Myocyte (in vitro differentiated cells): ENCODE measurements around the gene RHEBL1. TPM values are rescaled to one million over a fixed set of nuclear protein-coding genes. Genes with fewer than 3 reads are reported as not detected.

Experiments
- DNase-seq: peaks from one replicate; pipeline ENCODE4 v3.0.0-alpha.2; 2012; ENCODE audit warnings: low read depth
- polyA plus RNA-seq: library from polyadenylated mRNA; unstranded; fragments of >200 nt; gene quantifications from one replicate; pipeline ENCODE4 v1.2.1, GENCODE V29; 2012; ENCODE audit warnings: missing spikeins
- total RNA-seq: library from RNA; depleted of rRNA; stranded (reverse); fragments of >200 nt; gene quantifications from 2 replicates; pipeline ENCODE4 v1.2.3, GENCODE V29; 2014

Gene RHEBL1, protein sequence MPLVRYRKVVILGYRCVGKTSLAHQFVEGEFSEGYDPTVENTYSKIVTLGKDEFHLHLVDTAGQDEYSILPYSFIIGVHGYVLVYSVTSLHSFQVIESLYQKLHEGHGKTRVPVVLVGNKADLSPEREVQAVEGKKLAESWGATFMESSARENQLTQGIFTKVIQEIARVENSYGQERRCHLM
- 1.2 TPM in 1 of 2 replicates, not detected in the other for total RNA-seq
- polyA plus RNA-seq = 1.2 TPM

DNA sequence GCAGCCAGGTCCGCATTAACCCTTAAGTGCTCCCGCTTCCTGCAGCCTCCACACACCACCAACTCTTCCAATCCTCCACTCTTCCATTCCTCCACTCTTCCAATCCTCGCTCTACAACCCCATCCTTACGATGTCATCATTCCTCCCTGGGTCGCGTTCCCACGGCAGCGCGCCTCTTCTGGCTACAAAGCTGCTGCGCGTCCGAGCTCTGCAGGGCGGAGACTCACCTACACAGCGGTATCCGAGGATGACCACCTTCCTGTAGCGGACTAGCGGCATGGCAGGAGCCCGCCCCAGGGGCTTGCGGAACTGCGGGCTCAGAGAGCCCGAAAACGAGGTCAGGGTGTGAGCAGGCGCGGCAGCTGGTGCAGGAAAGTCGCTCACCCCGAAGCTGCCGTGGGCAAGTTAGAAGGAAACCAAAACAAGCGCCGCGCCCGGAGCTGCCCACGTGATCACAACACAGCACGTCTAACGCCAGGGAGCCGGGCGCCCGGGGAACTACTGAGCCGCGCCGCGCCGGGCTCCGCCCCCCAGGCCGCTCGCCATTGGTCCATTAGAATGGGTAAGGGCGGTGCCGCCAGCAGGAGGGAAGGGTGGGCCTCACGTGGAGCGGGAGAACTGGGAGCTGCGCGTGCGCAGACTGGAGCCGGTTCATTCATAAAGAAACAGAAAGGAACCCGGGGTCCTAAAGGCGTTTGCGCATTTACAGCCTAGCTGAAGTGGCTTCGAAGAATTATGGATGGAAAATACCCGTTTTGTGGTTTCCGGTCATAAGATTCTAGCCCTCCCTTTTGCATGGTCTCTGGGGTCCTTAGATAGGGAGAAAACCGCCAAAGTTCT lies at the start of gene RHEBL1:
RHEBL1 (minus strand) TSS at position 473 of the 840 bp plus-strand sequence; CDS start at position 279, 194 bp downstream.
- DNase-seq = peak; percentile 97

DNA sequence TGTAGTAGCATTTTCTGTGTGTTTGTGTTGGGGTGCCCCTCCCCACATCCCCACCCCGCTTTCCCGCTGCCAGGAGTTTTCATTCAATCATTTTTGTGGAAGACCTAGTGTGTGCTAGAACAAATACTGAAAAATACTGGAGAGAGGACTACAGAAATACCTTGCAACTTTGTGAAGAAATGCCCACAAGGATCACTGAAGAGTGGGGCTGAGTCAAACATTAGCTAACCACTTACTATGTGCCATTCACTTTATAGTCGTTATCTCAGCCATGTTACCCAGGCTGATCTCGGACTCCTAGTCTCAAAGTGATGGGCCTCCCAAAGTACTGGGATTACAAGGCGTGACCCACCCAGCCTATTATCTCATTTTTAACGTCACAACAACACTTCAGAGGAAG lies 41.4 kb upstream of the RHEBL1 start:
- DNase-seq = no peak

DNA sequence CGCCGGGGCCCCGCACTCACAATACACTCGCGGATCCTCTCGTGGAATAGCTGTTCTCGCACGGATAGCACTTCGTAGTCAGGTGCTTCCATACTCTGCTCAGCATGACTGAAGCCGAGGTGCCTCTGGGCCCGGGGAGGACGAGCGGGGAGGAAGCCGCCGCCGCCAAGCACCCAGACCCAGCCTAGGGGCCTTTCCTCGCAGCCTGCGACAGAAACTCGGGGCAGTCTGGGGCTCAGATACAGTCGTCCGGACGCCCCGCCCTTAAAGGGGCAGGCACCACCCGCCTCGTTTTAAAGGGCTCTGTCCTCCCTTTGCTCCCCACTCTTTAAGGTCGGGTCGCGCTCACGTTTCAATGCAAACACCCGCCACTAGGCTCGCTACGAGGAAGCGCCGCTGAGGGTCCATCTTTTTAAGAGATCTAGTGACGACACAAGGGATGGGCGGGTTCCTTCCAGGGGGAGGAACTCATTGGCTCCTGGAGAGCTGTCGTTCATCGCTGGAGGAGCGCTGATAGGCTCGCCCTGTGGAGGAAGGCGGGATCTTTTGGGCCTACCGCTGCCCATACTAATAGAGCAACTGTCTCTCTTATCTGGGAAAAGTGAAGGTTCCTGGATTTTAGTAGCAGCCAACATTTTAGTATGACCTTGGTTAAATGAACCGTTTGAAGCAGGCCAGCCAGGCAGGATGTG lies 40.8 kb upstream of the RHEBL1 start, which contains the start of gene LMBR1L:
LMBR1L (minus strand) TSS at position 384 of the 692 bp plus-strand sequence; CDS start at position 92, 292 bp downstream.
- peak; percentile 99 for DNase-seq

DNA sequence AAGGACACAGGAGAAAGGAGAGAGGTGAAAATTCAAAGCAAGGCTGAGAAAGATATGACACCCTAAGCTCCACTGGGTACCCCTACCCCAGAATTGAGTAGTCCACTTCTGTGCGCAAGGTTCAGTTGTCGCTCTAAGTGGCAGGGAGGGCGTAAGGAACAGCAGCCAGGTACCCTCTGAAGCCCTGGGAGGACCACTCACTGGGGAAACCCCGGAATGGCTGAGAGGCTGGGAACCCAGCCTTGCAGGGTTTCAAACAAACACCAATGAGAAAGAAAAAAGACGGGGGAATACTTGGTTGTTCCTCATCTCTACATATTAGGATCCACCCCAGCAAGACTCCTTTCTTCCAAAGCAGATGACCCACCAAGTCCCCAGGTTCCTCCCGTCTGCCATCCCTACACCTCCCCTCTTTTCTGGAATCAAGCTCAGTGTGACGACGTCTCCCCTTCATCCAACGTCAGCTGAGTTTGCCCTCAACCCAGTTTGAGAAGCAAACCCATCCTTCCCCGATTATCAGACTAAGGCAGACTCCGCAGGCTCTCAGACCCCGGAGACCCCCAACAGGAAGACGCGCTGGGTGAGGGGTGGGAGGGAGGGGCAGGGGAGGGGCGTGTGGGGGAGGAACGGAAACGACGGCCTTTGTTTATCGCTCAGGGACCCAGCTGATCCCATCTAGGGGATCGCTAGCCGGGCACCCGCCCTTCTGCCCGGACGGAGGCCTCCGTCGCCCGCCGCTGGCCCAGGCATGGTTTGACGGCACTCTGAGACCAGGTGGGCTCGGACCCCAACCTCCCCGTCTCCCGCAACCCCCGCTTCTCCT lies 40.1 kb upstream of the RHEBL1 start:
- no peak for DNase-seq

DNA sequence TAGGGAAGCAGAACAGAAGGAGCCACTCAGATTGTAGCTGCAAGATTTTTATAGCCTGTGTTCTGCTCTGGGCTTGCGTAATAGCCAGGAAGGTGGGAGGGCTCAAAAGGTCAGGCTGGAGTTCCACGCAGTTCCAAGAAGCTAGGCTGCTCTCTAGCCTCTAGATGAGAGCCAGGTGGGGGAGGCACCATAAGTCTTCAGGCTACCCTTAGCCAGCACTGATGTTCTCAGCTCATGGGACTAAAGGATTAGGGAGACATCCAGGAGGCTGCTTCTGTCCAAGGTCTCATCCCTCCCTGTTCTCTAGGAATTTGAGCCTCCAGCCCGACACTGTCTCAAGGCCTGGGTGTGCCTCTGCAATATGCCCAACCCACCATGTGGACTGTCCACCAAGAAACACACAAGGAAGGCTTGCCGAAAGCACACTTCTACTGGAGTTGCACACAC lies 39.2 kb upstream of the RHEBL1 start:
- DNase-seq = peak; percentile 35

DNA sequence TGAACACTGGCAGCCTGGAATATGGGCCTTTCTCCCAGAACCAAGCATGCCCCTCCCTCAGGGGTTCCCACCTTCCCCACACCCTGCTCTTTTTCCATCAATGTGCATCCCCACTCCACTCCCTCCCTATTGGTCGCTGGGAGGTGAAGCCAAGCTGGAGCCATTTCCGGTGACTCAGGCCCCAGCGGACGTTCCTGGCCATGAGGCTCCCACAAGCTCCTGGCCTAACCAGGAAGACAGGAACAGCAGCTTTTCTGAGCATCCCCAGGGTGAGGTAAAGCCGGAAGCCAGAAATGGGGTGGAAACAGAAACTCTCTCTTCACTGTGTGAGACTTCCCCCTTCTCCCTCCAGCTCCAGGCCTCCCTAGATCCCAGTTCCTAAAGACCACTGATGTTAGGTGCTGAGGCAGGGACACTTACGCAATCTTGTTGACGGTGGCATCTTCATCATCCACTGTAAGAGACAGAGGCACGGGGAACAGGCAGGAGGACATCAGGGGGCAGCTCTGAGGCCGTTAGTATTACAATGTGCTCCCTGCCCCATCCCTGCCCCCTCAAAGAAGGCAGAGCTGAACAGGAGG lies 35.8 kb upstream of the RHEBL1 start:
- DNase-seq = no peak

DNA sequence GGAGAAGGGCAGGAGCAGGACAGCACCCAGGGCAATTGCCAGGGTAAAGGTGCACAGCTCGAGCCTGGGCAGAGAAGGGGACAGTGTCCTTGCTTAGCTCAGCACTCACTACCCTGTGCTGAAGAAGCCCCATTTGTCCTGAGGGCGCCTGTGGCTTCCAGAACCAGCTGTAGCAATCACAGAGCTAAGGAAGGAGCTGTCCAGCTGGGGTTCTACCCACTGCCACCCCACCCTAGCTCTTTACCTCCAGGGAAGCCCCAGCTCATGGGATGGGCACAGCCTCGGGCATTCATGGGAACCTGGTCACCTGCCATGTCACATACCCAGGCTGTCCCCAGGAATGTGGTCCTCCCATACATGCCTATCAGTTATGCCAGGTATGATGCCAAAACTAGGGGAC lies 35.0 kb upstream of the RHEBL1 start:
- DNase-seq = no peak

DNA sequence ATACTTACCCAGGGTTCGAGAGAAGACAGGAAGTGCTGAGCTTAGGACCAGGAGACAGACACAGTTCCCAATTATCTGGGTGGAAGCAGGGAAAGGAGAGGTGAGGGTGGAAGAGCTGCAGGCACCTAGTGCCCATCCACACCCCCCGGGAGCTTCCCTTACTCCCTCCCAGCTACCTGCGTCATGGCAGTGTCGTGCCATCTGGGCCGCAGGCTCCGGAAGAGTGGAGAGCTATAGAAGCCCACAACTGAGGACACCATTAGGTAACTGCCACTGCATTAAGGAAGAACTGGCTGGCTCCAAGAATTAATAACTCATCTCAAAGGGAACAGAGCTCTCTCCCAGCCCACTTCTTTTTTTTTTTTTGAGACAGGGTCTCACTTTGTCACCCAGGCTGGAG lies 30.6 kb upstream of the RHEBL1 start:
- DNase-seq = no peak

DNA sequence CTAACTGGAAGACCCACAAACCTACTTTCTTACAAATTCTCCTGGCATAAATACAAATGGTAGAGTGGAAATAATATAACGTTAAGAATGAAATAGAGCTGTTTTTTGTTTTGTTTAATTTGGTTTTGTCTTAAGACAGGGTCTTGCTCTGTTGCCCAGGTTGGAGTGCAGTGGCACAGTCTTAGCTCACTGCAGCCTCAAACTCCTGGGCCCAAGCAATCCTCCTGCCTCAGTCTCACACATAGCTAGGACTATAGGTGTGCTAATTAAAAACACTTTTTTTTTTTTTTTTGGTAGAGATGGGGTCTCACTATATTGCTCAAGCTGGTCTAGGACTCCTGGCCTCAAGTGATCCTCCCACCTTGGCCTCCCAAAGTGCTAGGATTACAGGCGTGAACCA lies 28.9 kb upstream of the RHEBL1 start:
- DNase-seq = no peak

DNA sequence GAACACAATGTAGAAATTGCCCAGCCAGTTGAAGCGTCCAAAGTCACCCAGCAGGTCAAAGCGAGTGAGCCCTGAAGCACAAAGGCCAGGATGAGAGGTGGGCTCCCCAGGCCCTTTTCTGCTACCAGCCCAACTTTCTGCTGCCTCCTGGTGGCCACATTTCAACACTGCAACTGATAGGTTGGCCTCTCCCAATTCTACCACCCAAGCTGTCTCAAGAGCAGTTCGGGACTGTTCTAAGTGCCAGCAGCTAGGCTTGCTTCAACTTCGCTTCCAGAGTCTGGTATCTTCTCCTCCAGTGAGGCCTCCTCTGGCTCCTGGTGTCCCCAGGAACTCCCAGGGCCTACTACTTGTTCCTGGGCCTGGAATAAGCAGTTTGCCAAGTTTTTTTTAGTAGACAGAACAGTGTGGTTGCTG lies 28.3 kb upstream of the RHEBL1 start:
- peak; percentile 61 for DNase-seq

DNA sequence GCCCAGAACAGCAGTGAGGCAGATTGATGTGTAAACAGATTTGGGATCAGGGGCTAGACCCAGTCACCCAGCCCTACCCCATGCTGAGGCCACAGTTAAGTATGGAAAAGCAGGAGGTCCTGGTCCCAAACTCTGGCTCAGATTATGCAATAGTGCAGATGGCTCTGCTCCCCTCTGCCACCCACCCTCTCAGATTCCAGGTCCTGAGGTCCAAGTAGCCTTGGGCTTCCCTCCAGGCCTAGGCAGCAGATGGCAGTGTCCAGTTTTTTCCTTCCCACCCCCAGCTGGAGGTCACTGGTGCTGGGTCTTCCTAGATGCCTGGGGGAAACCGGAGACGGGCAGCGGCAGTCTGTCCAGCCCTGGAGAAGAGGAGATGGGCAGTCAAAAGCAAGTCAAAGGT lies 27.6 kb upstream of the RHEBL1 start:
- DNase-seq = peak; percentile 34

DNA sequence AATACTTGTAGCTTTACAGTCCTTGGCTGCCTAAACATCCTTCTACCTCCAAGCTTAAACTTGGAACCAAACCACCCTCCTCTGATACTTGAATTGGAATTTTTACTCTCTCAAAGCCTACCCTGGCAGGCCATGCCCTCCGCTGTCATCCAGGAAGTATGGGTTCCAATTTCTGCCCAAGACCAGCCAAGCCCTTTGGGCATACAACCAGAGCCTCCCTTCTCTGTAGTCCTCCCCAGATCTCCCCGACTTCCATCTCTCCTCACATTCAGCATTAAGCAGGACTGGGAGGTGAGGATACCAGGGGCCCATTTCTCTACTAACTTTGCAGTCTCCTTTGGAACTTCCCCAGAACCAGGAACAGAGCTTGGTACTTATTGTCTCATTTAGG lies 25.2 kb upstream of the RHEBL1 start:
- no peak for DNase-seq

DNA sequence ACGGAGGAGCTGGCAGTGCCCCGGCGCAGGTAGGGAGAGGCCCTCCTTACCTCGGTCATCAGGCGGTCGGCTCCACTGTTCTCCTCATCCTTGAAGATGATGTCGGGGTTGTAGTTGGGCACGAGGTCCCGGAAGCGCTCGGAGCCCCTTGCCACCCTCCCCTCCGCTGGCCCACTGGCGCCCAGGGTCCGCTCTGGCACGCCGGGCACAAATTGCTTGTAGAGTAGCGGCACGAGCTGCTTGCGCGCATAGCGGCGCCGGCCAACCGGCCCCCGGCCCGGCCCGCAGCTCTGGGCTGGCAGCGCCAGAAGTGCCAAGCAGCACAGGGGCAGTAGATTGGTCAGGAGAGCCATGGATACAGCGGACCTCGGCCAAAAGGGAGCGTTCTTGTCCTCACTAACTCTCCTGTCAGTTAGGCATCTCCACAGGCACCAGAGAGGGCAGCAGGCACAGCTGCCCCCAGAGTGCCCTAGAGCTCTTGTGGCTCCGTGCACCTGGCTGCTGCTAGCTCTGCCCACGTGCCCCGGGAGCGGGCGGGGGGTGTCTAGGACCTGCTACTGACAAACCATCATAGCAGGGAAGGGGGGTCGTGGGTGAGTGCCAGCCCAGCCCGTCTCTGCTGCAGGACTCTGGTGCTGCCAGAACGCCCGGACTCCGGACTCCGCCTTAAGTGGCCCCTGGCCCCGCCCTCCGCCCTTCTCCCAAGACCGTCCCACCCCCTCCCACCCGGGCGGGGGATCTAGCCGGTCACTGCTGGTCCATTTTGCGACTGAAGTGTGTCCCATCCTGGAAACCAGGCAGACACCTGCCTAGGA lies 24.6 kb upstream of the RHEBL1 start, which contains the start of gene DHH:
DHH (minus strand) TSS at position 642 of the 815 bp plus-strand sequence; CDS start at position 353, 289 bp downstream.
- DNase-seq = peak; percentile 69

DNA sequence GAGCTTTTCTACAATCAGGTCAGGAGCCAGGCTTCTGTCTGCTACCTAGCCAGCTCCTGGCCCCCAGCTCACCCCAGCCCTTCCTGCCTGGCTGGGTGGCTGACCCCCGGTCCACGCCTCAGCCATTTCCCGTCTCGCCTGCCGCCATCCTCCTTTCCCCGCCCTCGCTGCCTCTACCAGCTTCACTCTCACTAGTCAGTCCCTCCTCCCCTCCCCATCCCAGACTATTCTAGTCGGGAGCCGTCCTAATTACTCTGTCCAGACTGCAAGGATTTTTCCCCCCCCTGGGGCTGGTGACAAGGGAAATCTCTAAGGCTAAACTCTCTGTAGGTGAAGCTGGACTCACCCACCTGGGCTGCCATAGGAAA lies 24.0 kb upstream of the RHEBL1 start:
- DNase-seq = no peak

DNA sequence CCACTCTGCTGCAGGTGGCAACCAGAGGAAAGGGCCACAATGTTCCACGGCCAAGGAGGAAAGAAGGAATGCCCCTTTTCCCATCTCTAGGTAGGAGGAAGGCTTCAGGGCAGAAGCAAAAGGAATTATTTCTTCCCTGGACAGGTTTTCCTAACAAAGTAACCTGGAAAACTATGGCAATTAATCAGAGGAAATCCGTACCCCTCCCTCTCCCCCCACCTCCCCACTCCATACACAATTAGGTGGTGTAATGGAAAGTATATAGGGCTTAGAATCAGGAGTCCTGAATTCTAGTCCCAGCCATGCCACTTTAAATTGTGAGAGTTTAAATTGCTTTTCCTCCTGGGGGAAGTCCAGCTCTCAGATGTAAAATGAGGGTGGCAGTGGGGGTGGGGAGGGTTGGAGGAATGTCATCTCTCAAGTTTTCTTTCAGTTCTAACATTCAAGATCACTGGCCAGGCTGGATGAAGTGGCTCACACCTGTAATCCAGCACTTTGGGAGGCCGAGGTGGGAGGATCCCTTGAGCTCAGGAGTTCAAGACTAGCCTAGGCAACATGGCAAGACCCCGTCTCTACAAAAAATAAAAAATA lies 23.1 kb upstream of the RHEBL1 start:
- DNase-seq = no peak

DNA sequence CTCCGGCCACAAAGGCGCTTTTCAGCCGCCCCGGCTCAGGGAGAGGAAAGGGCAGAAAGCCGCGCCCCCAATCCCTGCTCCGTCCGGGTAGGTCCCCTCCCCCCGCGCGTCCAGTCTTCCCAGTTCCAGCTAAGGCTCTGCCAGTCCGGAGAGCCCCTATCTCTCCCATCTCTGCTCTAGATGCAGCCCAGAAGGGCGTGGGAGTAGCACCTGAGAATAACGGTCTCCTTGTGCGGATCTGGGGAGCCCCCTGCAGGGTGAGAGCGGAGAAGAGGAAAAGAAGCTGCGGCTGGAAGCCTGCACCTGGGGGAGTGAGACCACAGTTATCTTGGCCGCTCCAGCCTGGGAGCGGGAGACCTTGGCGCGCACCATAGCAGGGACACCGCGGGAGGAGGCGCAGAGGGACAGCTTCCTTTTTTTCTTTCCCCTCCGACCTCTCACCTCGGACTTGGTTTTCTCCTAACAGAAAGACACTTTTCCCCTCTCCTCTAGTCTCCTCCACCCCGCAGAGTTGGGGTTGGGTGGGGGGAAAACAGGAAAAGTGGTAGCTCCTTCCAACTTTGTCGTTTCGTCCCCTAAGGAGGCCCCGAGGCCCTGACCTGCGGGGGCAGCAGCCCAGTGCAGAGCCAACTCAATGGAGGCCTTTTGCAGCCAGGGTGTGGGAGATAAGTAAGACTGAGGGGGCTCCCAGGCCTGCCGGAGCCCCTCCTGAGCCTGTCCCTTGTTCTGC lies 22.5 kb upstream of the RHEBL1 start:
- peak; percentile 22 for DNase-seq

DNA sequence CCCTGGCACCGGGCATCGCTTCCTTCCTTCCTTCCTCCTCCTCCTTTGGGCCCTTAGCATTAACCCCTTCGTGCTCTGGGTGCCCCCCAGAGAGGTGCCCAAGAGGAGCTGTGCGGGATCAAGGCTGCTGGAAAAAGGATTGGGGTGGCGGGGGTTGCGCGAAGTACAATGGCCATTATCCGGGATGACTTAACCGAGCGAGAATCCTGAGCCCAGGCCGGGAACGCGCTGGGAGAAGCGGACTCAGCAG lies 22.0 kb upstream of the RHEBL1 start:
- DNase-seq = no peak

DNA sequence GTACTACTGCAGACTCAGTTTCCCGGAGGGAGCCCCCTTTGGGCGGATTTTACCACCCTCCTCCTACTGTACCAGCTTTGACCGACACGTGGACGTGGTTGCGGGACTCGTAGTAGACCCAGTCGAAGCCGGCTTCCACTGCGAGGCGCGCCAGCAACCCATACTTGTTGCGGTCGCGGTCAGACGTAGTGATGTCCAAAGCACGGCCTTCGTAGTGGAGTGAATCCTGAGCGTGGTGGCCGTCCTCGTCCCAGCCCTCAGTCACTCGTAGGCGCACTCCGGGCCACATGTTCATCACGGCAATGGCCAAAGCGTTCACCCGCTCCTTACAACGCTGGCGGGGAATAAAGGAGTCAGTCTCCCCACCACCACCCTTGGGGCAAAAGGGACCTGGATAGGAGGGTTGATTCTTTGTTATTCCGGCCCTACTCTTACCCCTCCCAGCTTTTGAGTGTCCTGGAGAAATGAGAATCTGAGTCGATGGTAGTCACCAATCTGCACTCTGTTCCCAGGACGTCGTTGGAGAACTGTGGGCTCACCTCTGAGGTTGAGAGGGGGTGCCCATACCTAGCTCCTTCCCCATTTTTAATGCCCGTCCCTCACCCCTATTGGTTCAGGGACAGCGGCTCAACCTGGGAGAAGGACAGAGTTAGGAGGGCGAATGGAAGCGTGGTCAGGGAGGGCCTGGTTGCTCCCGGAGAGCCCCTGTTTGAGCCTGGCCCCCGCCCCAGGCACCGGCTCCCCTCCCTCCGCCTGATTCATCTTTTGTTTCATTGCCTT lies 21.5 kb upstream of the RHEBL1 start:
- no peak for DNase-seq
